ENCODE measurements around the gene ARHGEF12.
A peak's percentile ranks its signal among the peaks of the same experiment; 100 is the strongest.

The ARHGEF12 gene, protein sequence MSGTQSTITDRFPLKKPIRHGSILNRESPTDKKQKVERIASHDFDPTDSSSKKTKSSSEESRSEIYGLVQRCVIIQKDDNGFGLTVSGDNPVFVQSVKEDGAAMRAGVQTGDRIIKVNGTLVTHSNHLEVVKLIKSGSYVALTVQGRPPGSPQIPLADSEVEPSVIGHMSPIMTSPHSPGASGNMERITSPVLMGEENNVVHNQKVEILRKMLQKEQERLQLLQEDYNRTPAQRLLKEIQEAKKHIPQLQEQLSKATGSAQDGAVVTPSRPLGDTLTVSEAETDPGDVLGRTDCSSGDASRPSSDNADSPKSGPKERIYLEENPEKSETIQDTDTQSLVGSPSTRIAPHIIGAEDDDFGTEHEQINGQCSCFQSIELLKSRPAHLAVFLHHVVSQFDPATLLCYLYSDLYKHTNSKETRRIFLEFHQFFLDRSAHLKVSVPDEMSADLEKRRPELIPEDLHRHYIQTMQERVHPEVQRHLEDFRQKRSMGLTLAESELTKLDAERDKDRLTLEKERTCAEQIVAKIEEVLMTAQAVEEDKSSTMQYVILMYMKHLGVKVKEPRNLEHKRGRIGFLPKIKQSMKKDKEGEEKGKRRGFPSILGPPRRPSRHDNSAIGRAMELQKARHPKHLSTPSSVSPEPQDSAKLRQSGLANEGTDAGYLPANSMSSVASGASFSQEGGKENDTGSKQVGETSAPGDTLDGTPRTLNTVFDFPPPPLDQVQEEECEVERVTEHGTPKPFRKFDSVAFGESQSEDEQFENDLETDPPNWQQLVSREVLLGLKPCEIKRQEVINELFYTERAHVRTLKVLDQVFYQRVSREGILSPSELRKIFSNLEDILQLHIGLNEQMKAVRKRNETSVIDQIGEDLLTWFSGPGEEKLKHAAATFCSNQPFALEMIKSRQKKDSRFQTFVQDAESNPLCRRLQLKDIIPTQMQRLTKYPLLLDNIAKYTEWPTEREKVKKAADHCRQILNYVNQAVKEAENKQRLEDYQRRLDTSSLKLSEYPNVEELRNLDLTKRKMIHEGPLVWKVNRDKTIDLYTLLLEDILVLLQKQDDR (N-terminal part only)

DNA sequence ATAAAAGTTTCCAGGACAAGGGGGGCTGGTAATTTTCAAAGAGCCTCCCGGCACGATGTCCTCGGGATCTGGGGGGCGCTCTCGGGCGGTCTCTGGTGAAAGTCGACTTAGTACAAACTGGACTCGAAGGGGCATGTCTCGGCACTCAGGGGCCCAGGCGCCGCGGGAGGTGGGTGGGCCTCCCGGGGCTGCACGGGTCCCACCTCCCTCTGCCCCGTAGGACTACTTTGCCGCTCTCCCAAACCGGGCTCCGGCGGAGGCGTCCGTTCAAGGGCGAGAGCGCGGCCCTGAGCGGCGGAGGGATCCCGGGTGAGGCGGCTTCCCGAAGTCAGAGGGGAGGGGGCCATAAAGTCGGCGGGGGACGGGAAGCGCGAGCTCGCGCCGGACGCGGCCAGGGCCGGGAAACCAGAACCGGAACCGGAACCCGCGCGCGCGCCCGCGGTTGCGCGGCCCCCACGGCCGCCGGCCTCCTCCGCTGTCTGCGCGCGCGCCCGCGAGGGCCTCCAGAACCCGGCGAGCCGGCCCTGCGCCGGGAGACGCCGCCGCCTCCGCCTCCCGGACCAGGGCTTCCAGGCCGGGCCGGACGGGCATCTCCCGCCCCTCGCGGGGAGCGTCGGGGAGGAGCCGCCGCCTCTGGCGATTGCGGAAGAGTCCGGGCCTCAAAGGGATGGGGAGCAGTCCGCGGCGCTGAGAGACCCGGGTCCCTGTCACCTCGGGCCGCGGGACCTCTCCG, at the start of gene ARHGEF12:
Gene ARHGEF12, plus strand, starts transcription at position 506 of the 733 bp plus-strand sequence. CDS start 831 bp downstream, outside the sequence.
- DNase-seq: peak; percentile 78

DNA sequence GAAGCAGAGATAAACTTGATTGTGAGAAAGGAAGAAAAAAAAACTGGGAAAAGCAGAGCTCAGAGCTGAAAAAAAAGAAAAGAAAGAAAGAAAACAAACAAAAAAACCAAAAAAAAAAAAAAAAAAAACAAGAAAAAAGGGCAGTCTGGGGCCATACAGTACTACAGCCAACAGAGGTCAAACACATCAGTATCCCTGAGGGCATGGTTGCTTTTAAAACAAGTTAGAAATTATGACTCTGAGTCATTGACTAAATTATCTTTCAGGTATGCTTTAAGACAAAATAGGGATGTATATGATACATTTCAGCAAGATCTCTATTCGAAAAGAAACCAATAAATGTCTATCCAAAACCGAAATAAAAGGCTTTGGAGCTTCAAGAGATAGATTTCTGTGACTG, 48.2 kb upstream of the ARHGEF12 start:
- DNase-seq: no peak

DNA sequence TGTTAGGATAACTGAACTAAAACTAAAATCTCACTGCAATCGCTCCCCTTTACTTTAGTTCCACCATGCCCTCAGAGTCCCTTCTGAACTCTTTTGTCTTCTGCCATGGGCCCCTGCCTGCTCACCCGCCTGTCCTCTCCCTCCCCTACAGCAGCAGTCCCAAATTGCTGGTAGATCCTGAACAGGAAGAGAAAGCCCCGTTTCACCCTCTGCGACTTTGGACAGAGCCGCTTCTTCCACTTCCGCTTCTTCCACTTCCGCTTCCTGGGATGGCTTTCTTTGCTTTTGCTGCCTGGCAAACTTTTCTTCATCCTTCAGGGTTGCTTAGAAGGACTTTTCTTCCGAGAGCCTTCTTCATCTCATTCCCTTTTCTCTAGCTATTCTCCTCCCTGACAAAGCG, 46.8 kb upstream of the ARHGEF12 start:
- DNase-seq: no peak

DNA sequence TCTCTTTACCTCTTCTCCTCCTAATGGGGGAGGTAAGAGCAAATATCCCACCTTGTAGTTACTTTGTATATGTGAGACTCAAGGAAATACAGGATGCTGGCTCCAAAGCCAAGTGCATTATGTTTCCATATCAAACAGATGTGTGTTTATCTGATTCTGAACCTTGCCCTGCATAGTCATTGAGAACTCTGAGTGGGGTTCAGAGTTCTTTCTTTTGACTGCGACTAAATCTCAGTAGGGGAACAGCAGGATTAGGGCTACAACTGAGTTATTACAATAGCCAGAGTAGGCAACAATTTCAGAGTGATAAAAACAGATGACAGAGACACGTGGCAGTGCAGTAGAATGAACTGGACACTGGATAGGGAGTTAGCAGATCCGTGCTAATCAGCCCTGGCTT, 45.3 kb upstream of the ARHGEF12 start:
- no peak for DNase-seq

DNA sequence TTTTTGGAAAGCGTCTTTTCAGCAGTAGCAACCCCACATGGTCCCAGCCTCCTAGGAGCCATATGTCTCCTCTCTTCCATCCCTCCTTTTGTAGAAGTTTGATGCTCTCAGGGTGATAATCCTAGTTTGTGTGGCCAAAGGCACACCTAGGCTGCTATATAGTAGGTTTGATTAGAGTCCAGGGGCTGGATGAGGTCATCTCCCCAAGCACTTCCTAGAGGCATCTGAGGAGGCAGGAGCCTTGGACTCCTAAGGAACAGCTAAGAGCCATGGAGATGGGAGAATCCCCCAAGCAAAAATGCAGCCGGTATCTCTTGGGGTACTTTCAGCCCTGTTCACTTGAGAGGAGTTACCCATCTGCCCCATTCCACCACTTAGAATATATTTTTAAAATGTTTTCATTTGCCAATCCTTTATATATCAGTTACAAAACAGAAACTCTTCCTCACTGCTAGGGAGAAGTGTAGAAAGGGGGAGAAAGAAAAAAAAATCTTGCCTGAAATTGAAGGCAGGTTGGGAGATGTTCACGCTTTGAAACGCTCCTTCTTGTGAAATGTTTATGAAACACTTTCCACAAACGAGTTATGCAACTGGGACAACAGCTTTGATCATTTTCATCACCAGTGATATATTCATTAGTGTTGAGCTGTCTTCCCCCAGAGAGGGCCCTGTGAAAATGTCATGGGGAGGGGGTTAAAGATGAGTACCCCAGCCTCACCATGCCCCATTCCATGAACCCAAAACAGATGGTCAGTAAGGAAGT, 43.0 kb upstream of the ARHGEF12 start:
- no peak for DNase-seq

DNA sequence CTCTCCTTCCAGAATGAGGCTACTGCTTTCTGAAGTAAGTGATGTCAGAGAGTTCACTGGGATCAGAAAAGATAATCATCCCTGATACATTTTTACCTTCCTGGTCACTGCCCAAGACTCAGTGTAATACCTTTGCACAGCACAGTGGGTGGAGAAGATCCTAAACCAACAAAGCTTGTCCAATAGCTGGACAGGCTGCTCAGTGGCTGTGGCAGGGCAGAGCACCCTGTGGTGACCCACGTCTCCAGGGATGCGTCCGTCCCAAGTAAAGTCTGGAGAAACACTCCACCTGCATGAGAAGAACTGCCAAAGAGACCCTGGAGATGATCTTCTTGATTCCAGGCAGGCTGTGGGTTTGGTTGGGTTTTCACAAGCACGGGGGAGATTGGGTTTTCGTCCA, 42.1 kb upstream of the ARHGEF12 start:
- no peak for DNase-seq

DNA sequence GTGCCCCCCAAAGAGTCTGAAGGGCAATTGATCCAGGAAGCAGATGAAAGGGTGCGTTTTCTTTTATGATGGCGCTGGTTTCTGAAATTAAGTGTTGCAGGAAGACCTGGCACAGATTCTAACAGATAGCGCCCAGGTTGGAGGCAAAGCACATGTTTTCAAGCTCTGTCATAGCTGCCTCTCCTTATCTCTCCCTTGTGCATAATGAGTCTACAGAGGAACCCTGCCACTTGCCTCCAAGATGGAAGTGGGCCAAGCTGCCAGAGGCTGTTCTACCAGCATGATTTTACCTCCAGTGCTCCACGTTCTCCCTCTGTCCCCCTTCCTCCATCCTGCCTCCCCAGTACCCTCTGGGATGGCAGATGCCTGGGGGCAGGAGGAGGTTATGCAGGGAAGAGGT, 41.1 kb upstream of the ARHGEF12 start:
- no peak for DNase-seq

DNA sequence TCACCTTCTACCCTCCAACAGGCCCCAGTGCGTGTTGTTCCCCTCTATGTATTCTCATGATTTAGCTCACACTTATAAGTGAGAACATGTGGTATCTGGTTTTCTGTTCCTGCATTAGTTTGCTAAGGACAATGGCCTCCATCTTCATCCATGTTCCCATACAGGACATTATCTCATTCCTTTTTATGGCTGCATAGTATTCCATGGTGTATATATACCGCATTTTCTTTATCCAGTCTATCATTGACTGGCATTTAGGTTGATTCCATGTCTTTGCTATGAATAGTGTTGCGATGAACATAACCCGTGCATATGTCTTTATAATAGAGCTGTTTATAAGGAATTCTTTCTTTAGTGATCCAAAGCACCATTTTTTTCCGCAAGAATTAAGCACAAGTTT, 39.7 kb upstream of the ARHGEF12 start:
- no peak for DNase-seq

DNA sequence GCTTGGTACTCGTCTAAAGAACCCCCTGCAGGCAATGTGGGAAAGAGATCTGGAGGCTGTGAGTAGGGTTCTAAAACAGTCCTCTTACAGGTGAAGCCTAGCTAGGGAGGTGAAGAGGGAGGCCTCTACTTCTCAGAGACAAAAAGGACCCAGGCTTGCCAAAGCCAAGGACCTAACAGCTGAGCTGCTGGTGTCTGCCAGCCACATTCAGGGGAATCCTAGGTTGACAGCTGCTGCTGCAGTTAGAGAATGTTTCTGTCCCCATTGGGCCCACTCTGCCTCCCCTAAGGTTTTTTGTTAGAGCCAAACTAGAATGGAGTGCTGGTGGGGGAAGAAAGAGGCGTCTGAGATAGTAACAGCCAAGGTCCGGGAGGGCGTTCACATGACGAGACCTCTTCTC, 37.8 kb upstream of the ARHGEF12 start:
- DNase-seq: no peak

DNA sequence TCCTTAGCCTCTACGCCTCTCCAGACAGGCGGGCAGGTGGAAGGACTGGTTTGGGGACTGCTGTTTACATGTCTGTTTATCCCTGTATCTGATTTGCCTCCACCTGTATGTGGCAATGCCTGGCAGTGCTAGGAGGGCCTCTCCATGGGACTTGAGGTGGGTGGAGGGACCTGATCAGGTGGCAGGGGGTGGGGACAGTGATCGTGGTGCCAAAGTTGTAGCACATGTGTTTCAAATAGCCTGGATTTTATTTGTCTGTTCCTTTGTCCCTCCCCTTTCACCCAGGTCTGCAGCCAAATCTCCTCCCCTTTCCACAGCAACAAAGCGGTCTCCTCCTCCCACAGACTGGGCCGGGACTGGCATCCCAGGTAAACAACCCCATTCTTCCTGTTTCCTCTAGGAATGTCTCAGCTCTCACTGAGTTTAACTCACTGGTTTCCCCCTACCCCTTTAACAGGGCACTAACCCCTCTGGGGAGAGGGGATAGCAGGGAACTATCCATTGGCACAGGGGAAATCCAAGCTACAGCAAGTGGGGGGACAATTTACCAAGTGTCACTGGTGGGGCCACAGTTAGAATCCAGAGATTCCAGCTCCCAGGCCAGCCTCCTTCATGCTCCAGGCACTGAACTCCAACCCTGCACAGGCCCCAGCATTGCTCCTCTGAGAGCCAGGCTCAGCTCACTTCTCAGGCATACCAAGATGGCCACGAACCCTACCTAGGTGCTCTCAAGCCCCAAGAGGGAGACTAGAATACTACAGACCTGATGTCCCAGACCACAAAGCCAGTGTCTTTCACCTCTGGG, 34.0 kb upstream of the ARHGEF12 start:
- no peak for DNase-seq

DNA sequence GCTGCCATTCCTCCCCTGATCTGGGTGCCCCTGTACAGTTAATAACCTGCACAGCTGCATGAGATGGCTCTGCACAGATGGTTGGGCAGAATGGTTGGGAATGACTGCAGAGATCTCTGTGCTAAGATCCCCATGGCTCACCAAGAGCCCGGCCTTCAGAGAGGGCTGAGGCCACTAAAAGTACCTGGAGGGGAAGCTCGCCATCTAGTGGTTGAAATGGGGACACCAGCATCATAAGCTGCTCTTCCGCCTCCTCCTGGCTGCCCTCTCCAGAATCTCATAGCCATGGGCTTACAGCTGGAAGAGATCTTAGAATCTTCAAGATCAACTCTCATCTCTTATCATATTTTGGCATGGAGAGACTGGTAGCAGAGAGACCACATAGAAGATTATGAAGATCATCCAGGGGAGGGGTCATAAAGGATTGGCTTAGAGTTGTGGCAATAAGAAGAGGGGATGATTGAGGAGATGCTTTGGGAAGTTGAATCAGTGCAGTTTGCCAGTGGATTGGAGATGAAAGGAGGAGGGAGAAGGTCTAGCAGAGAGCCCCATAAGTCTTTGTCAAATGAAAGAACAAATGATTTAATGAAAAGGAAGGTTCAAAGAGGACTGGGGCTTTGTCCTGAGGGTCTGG, 33.1 kb upstream of the ARHGEF12 start:
- peak; percentile 34 for DNase-seq

DNA sequence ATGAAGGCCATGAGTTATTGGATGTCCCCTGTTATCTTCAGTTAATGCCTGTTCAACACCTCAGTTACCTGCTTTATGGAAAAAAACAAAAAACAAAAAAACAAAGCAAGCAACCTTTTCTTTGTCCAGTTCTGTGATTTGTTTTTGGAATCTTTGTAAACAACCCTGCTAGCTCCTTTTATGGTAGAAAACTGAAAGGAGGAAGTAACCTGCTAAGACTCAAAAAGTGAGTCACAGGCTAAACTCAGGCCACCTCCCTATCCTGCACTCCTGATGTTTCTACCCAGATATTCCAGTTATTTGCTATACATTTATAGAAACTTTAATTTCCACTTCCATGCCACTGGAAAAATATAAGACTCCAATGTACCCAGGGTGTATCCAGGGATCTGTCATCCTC, 31.7 kb upstream of the ARHGEF12 start:
- DNase-seq: no peak

DNA sequence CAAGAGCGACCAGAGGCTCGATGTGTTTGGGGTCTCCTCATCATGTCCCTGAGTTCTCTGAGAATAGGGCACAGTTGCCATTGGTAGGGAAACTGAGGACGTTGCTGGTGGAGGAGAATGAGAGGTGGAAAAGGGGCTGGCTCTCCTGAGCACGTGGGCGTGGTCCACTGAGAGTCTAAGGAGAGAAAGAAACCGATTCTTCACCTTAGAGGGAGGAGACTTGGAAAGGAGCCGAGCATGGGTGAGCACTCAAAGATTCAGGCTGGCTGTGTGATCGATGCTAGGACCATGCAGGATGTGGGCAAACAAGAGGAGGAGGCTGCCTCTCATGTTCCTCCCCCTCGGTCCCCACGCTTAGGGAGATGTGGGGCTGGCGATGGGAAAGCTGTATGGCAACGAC, 30.9 kb upstream of the ARHGEF12 start:
- DNase-seq: no peak

DNA sequence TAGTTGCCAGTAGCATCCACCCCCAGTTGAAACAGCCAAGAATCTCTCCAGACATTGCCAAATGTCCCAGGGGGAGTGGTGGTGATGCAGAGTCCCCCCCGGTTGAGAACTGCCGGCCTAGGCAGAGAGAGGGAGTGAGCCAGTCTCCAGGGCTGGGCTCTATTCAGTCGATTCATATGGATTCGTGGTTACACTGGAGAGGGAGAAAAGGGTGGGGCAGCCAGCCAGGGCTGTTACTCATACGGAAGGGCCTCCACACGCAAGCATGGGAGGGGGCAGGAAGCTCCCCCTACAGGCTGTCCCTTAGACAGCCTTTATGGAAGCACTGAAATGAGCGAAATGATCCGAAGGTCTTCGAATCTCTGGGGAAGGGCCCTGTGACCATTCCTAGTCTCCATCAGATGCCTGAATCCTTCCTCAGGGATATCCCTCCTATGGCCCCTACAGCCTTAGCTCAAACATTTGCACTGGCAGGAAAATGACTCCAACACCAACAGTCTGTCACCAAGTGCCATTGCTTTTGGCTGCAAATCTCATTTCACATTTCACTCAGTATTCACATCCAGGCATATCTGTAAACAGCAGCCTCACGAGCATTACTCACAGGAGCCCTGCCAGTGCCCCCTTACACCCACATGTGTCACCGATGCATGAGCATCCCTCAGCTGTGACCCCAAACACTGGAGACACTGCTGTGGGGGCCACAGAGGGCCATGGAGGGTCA, 29.5 kb upstream of the ARHGEF12 start:
- no peak for DNase-seq

DNA sequence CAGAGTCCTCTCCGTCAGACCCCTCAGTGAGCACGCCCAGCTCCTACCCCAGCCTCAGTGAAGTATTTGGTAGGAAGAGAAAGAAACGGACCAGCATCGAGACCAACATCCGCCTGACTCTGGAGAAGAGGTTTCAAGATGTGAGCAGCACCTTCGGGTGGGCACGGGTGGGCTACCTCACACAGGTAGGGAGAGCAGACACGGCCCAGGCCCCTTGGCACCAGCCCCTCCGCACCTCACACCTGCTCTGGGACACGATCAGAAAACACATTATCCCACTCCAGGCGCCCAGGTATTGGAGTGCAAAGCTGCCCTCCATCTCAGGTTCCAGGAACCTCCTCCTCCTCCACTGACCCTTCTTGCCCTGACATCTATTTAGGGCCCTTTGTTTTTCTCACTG, 28.7 kb upstream of the ARHGEF12 start:
- DNase-seq: no peak

DNA sequence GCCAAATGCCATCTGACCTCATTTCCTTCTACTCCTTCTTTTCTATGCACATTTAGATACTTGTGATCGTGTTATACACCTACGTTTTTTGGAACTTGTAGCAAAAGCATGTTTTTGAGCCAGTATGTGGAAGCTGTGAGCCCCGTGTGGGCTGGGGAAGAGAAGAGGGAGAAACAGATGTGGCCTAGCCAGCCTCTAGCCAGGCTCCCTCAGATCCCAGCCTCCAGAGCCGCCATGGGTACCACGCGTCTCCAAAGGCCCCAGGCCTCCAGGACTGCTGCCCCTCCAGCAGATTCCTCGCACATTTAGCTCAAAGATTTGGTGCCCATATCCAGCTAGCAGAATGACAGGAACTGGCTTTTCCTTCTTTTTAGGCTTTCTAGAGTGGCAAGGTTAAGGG, 28.1 kb upstream of the ARHGEF12 start:
- no peak for DNase-seq

DNA sequence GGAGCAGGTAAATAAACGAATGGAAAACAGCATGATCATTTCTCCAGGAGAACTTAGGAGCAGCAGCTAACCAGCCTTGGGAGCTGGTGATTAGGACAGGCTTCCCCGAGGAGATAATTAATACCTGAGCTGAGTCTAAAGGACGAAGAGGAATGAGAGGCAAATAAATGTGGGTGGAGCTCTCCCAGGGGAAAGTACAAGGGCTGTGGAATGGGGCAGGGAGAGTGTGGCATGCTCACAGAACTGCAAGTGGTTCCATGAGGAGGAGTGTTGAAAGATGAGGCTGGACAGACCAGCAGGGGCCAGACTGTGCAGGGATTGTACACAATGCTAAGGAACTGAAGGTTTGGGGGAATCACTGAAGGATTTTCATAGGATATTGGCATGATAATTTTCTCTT, 25.3 kb upstream of the ARHGEF12 start:
- no peak for DNase-seq

DNA sequence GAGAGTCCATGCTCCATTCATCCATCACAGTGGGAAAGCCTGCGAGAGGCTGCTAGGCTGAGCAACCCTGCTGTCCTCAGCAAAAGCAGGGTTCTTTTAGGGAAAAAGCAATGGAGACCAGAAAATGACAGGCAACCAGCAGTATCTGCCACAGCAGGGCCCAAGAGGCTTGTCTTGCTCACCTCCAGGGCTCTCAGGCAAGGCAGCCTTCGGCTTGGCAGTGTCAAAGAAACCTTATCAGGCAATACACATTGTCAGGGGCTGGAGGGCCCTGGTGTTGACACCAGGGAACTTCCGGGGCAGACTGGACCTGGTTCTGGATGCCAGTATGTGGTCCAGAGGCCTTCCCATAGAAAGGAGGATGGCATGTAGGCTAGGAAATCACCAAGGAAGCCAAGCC, 21.4 kb upstream of the ARHGEF12 start:
- no peak for DNase-seq

DNA sequence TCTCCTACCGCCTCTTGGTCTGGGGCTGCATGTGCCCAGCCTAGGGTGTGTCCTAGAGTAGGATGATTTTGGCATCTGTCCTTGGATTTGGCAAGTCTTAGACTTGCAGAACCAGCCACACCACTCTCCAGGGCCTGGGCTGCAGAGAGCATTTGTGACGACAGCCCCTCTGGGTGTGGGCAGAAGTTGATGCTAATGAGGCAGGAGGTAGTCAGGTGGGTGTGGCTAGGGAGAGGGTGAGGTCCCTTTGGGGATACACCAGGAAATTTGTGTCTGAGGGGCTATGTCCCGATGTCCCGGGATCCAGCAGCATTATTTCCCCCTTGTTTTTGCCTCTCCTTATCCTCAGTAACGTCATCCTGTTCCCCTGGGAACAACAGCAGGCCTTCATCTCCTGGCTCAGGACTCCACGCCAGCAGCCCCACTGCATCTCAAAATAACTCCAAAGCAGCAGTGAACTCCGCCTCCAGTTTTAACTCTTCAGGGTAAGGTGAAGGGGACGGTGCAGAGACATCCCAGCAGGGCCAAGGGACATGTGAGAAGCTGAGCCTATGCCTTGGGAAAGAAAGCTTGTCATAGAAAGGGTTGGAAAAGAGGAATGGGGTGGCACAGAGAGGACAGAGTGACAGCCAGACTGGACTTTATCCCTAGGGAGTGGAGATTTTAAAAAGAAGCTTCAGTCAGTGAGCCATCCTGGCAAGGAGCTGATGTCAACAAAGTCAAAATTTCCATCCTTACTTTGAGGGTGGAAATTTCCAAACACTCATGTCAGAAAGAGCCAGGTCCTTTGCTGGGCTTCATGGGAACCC, 19.1 kb upstream of the ARHGEF12 start:
- DNase-seq: no peak
